Caco-2 (cell line): Measurements from ENCODE around the gene PRRT3. TPM values are rescaled to one million over a fixed set of nuclear protein-coding genes. Genes with fewer than 3 reads are reported as not detected.

ENCODE experiments used
- BruUV-seq: library from RNA; stranded (reverse); fragments of 400-500 nt; replicated peaks from 2 replicates; lab custom pipeline; 2021; lab: Mats Ljungman, UMichigan
- CTCF ChIA-PET: fragments of 300-600 bp; sonication (Branson Sonifier 250); formaldehyde crosslinking; loops from one replicate; lab custom pipeline; 2022; ENCODE audit warnings: antibody characterized with exemption; lab: Charles Lee
- POLR2A ChIA-PET: fragments of 300-600 bp; sonication (Branson Sonifier 250); formaldehyde crosslinking; loops from one replicate; lab custom pipeline; 2022; ENCODE audit warnings: antibody characterized with exemption; lab: Charles Lee
- DNase-seq, 2 experiments: peaks; one replicate each; pipeline versions ENCODE4 v3.0.0 to v3.0.0-alpha.2; 2020 to 2022
- H3K27me3 ChIP-seq: replicated peaks from 2 replicates; pipeline ENCODE4 v1.6.0; 2011; ENCODE audit warnings: low read length; ENCODE audit not compliant: control insufficient read depth, insufficient read depth
- H3K36me3 ChIP-seq: 2 replicates; pipeline ENCODE4 v1.5.1; 2011; ENCODE audit warnings: low read length; ENCODE audit not compliant: control insufficient read depth, insufficient read depth
- H3K4me1 ChIP-seq: fragments of 250-450 bp; sonication (Bioruptor Pico); 2 replicates; pipeline ENCODE4 v1.5.1; 2020; ENCODE audit warnings: mild to moderate bottlenecking
- H3K4me3 ChIP-seq: 2 replicates; pipeline ENCODE4 v1.5.1; 2011; ENCODE audit warnings: low read depth, mild to moderate bottlenecking, control low read depth, low read length
- H3K9me3 ChIP-seq: fragments of 250-450 bp; sonication (Bioruptor Pico); 2 replicates; pipeline ENCODE4 v1.5.1; 2020; ENCODE audit warnings: mild to moderate bottlenecking, moderate library complexity
- H3K27ac Mint-ChIP-seq: one replicate; pipeline ENCODE4 v1.8.0; 2022; ENCODE audit warnings: mixed read lengths; ENCODE audit not compliant: unreplicated experiment
- H3K27me3 Mint-ChIP-seq: one replicate; pipeline ENCODE4 v1.8.0; 2022; ENCODE audit warnings: mixed read lengths; ENCODE audit not compliant: insufficient read depth, unreplicated experiment
- H3K36me3 Mint-ChIP-seq: one replicate; pipeline ENCODE4 v1.8.0; 2022; ENCODE audit warnings: mild to moderate bottlenecking, mixed read lengths; ENCODE audit not compliant: insufficient read depth, unreplicated experiment
- H3K4me1 Mint-ChIP-seq: one replicate; pipeline ENCODE4 v1.8.0; 2022; ENCODE audit warnings: low read depth, mixed read lengths; ENCODE audit not compliant: unreplicated experiment
- H3K4me3 Mint-ChIP-seq: one replicate; pipeline ENCODE4 v1.8.0; 2022; ENCODE audit warnings: mild to moderate bottlenecking, moderate library complexity, mixed read lengths; ENCODE audit not compliant: unreplicated experiment
- H3K9me3 Mint-ChIP-seq: one replicate; pipeline ENCODE4 v1.8.0; 2022; ENCODE audit warnings: mixed read lengths; ENCODE audit not compliant: unreplicated experiment
- intact Hi-C: fragments of 100-400 bp; cut with micrococcal nuclease; formaldehyde crosslinking; loops from one replicate; pipeline ENCODE4 v1.10.0; 2022; ENCODE audit not compliant: unreplicated experiment
- total RNA-seq: library from RNA; stranded (reverse); gene quantifications from 2 replicates; pipeline ENCODE4 v1.2.3, GENCODE V29; 2022
- TF ChIP-seq, protein P1 (sequence below), 2 experiments: fragments of 200-600 bp in 1 of 2; IDR thresholded peaks; 1 replicate in 1 of 2; 2 replicates in 1 of 2; pipeline versions ENCODE4 v1.5.1 to v1.8.0; 2011 to 2022; ENCODE audit warnings: antibody characterized with exemption in 1 of 2, control low read depth in 1 of 2, inconsistent platforms in 1 of 2, low read depth in 1 of 2, low read length in 1 of 2, mild to moderate bottlenecking in 1 of 2, moderate library complexity in 1 of 2; ENCODE audit not compliant: insufficient read depth in 1 of 2, severe bottlenecking in 1 of 2, unreplicated experiment in 1 of 2

PRRT3 gene
- total RNA-seq, 1 experiment from 2014 or later, result 1.3 TPM

DNA sequence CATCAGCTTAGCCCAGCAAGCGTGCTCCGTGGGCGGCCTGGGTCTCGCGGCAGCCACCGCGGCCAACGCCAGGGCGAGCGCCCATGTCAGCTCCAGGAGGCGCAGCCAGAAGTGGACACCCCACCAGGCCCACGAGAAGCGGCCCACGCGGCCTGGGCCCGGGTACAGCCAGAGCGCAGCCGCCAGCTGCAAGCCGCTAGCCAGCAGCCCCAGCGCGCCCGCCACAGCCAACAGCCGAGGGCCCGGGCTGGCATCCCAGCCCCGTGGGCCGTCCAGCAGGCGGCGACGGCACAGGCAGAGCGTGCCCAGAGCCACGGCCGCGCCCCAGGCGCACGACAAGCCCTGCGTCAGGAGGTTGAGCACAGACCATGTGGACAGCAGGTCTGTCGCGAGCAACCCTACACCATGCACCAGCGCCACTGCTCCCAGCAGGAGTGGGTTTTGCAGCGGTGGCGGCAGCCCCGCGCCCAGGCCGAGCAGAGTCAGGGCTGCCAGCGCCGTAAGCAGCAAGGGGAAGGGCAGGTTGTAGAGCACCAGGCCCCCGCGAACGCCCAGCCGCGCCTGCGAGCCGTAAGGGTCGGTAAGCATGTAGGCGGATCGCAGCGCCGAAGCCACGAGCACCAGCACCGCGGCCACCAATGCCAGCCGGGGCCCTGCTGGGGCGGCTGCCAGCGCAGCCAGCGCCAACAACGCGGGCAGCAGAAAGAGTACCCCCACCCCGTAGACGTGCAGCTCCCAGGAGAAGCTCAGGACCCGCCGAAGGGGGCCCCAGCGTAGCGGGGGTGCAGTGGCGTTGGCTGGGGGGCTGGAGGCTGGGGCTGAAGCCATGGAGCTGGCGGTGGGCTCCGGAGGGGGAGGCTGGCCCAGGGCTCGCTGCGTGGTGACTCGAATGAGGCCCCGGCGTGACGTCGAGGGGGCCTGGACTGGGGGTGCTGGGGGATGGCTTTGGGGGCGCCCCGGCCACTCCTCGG lies 4.9 kb downstream of the PRRT3 start:
- H3K36me3 Mint-ChIP-seq, result peaks cover 15% of the 10 kb centered on the region
- Histone ChIP-seq H3K4me1 (0 out of 2 replicates have a peak, but pooled peaks cover 6% of the 10 kb centered on the region), H3K4me3 (peak overlapping the region; percentile 60), H3K9me3 (no peaks in the 10 kb centered on the region), H3K27me3 (no peaks in the 10 kb centered on the region), H3K36me3 (no peaks in the 10 kb centered on the region; the same call in 1 of the 2 replicates)
- peak overlapping the region; percentile 83 for H3K4me3 Mint-ChIP-seq
- no peaks in the 10 kb centered on the region for H3K4me1 Mint-ChIP-seq
- DNase-seq, result peak; percentile 80 to 87
- no TSS peak for BruUV-seq
- no peaks in the 10 kb centered on the region for H3K9me3 Mint-ChIP-seq
- CTCF ChIA-PET, result interaction anchor here (0.6 to 2.6 kb wide), 21 partner anchors 8 to 215 kb away, joined by 3 to 81 read pairs (median 6); partner anchors contain the start of genes ARPC4, CRELD1, IL17RC and IL17RE
- no peak overlapping the region for H3K27ac Mint-ChIP-seq
- POLR2A ChIA-PET, result interaction anchor here (0.7 to 1.8 kb wide), 7 partner anchors 14 to 198 kb away, joined by 3 to 49 read pairs (median 3); partner anchors contain the start of genes ARPC4, CRELD1, EMC3 and OGG1
- H3K27me3 Mint-ChIP-seq, result no peaks in the 10 kb centered on the region
- intact Hi-C loops, result loop anchor here (1.0 to 2.0 kb wide), 2 partner anchors 17 to 31 kb away; partner anchors contain the start of gene IL17RC
- TF ChIP-seq, protein P1, sequence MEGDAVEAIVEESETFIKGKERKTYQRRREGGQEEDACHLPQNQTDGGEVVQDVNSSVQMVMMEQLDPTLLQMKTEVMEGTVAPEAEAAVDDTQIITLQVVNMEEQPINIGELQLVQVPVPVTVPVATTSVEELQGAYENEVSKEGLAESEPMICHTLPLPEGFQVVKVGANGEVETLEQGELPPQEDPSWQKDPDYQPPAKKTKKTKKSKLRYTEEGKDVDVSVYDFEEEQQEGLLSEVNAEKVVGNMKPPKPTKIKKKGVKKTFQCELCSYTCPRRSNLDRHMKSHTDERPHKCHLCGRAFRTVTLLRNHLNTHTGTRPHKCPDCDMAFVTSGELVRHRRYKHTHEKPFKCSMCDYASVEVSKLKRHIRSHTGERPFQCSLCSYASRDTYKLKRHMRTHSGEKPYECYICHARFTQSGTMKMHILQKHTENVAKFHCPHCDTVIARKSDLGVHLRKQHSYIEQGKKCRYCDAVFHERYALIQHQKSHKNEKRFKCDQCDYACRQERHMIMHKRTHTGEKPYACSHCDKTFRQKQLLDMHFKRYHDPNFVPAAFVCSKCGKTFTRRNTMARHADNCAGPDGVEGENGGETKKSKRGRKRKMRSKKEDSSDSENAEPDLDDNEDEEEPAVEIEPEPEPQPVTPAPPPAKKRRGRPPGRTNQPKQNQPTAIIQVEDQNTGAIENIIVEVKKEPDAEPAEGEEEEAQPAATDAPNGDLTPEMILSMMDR (IDR thresholded peaks at IDR 0.05; ENCODE audit: insufficient read depth in 1 of 2, low read depth in 1 of 2, low read length in 1 of 2, severe bottlenecking in 1 of 2, unreplicated experiment in 1 of 2), result peak; percentile 55 to 56

DNA sequence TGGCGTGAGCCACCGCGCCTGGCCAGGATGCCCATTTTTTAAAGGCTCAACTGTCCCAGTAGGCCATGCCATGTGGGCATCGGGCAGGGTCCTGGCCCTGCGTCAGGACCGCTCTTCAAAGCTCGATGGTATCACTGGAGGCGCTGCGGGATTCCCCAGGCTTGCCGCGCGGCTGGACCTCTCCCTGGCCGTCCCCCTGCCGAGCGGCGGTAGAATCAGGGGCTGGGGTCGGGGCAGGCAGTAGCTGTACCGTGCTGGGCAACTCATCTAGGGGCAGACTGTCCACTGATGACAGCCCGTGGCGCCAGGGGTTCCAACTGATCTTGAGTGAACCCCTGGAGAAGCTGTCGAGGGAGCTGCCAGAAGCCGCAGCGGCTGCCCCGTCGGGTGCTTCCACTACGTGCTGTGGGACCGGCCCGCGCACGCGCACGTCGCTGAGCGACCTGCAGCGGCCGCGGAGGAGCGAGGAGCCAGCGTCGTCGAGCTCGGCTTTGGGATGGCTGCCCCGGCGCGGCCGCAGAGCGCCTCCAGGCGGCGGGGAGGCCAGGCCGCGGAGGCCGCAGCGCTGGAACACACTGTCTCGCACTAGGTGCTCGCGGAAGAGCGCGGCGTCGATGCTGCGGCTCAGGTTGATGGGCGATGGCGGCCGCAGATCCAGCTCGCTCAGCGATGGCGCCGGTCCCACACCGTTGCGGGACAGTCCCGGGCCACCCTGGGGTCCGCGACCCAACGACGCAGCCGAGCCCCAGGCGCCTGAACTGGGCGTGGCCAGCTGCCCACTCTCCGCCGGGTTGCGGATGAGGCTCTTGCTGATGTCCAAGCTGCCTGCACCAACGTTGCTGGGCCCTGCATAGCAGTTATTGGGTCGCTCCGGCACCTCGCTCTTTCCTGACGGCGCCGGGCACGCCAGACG lies 5.8 kb downstream of the PRRT3 start:
- peak; percentile 89 to 93 for DNase-seq
- Mint-ChIP-seq H3K27ac (peak overlapping the region; percentile 83), H3K4me1 (no peaks in the 10 kb centered on the region), H3K4me3 (peak overlapping the region; percentile 83), H3K27me3 (no peaks in the 10 kb centered on the region), H3K36me3 (peaks cover 15% of the 10 kb centered on the region), H3K9me3 (no peaks in the 10 kb centered on the region)
- Histone ChIP-seq H3K27me3 (no peaks in the 10 kb centered on the region), H3K36me3 (no peaks in the 10 kb centered on the region; the same call in 1 of the 2 replicates), H3K4me1 (0 out of 2 replicates have a peak, but pooled peaks cover 6% of the 10 kb centered on the region), H3K9me3 (no peaks in the 10 kb centered on the region), H3K4me3 (peak overlapping the region; percentile 60)
- no TSS peak for BruUV-seq
- intact Hi-C loops, result loop anchor here (1.0 to 2.0 kb wide), 2 partner anchors 16 to 30 kb away; partner anchors contain the start of gene IL17RC
- CTCF ChIA-PET, result interaction anchor here (0.6 to 2.6 kb wide), 27 partner anchors 9 to 214 kb away, joined by 3 to 81 read pairs (median 4); partner anchors contain the start of genes ARPC4, CRELD1, IL17RC and IL17RE
- TF ChIP-seq, protein P1 (IDR thresholded peaks at IDR 0.05; ENCODE audit: insufficient read depth in 1 of 2, low read depth in 1 of 2, low read length in 1 of 2, severe bottlenecking in 1 of 2, unreplicated experiment in 1 of 2), result peak; percentile 50 to 56
- POLR2A ChIA-PET, result interaction anchor here (0.6 to 1.8 kb wide), 10 partner anchors 13 to 197 kb away, joined by 3 to 49 read pairs (median 4); partner anchors contain the start of genes ARPC4, CRELD1, EMC3 and OGG1
